PC-9 (cell line): ENCODE data around the gene ZBED4. TPM values are rescaled to one million over a fixed set of nuclear protein-coding genes. Genes with fewer than 3 reads are reported as not detected.

Source experiments
- BruUV-seq: library from RNA; stranded (reverse); fragments of 400-500 nt; replicated peaks from 2 replicates; lab custom pipeline; 2021; lab: Mats Ljungman, UMichigan
- CTCF ChIA-PET: fragments of 300-600 bp; sonication (Branson Sonifier 250); formaldehyde crosslinking; loops from one replicate; lab custom pipeline; 2022; ENCODE audit warnings: antibody characterized with exemption; lab: Charles Lee
- POLR2A ChIA-PET: fragments of 300-600 bp; sonication (Branson Sonifier 250); formaldehyde crosslinking; loops from one replicate; lab custom pipeline; 2022; ENCODE audit warnings: antibody characterized with exemption; ENCODE audit not compliant: unreplicated experiment; lab: Charles Lee
- DNase-seq, 2 experiments: peaks; one replicate each; pipeline versions ENCODE4 v3.0.0 to v3.0.0-alpha.2; 2015 to 2022; ENCODE audit warnings: mixed read lengths in 1 of 2
- H2AFZ ChIP-seq: fragments of 200-600 bp; sonication (generic); 2 replicates; pipeline ENCODE4 v1.8.1; 2017; ENCODE audit warnings: antibody characterized with exemption
- H3F3A ChIP-seq: fragments of 200-600 bp; sonication (generic); 2 replicates; pipeline ENCODE4 v1.8.1; 2017; ENCODE audit warnings: antibody characterized with exemption, mild to moderate bottlenecking, low read depth; ENCODE audit not compliant: insufficient read depth
- H3K27ac ChIP-seq: fragments of 200-600 bp; sonication (generic); 2 replicates; pipeline ENCODE4 v1.6.1; 2016; ENCODE audit warnings: mixed run types
- H3K27me3 ChIP-seq: fragments of 200-600 bp; sonication (generic); 2 replicates; pipeline ENCODE4 v1.6.1; 2016; ENCODE audit warnings: low read depth, mixed run types; ENCODE audit not compliant: insufficient read depth
- H3K36me3 ChIP-seq: fragments of 200-600 bp; sonication (generic); 2 replicates; pipeline ENCODE4 v1.6.1; 2016; ENCODE audit warnings: low read depth, mixed run types
- H3K4me1 ChIP-seq: fragments of 200-600 bp; sonication (generic); replicated peaks from 2 replicates; pipeline ENCODE4 v1.6.1; 2016; ENCODE audit warnings: mixed run types; ENCODE audit not compliant: insufficient read depth
- H3K4me2 ChIP-seq: fragments of 200-600 bp; sonication (generic); 2 replicates; pipeline ENCODE4 v1.6.1; 2017; ENCODE audit warnings: mixed run types
- H3K4me3 ChIP-seq: fragments of 200-600 bp; sonication (generic); 2 replicates; pipeline ENCODE4 v1.6.1; 2016; ENCODE audit warnings: mixed run types
- H3K79me2 ChIP-seq: fragments of 200-600 bp; sonication (generic); 2 replicates; pipeline ENCODE4 v1.6.1; 2017; ENCODE audit warnings: low read depth, mixed run types
- H3K9me2 ChIP-seq: fragments of 200-600 bp; sonication (generic); 2 replicates; pipeline ENCODE4 v1.8.1; 2017; ENCODE audit warnings: mild to moderate bottlenecking; ENCODE audit not compliant: insufficient read depth
- H3K9me3 ChIP-seq: fragments of 200-600 bp; sonication (generic); 2 replicates; pipeline ENCODE4 v1.8.1; 2016; ENCODE audit warnings: low read depth; ENCODE audit not compliant: insufficient read depth
- H4K20me1 ChIP-seq: fragments of 200-600 bp; sonication (generic); 2 replicates; pipeline ENCODE4 v1.8.1; 2017; ENCODE audit not compliant: insufficient read depth
- EZH2 ChIP-seq: fragments of 200-600 bp; sonication (generic); IDR thresholded peaks from 2 replicates; pipeline ENCODE4 v1.8.0; 2017; ENCODE audit warnings: antibody characterized with exemption, low read depth
- intact Hi-C: fragments of 100-400 bp; cut with micrococcal nuclease; formaldehyde crosslinking; loops from one replicate; pipeline ENCODE4 v1.10.0; 2022; ENCODE audit not compliant: unreplicated experiment
- total RNA-seq: library from RNA; stranded (reverse); gene quantifications from 2 replicates; pipeline ENCODE4 v1.2.3, GENCODE V29; 2021
- TF ChIP-seq, protein P1 (sequence below): fragments of 200-600 bp; sonication (generic); conservative IDR thresholded peaks from 2 replicates; pipeline ENCODE4 v1.6.1; 2017; ENCODE audit warnings: mixed run types, antibody characterized with exemption, mild to moderate bottlenecking, moderate library complexity

The ZBED4 gene
- total RNA-seq, 1 experiment from 2014 or later, result 21.4 TPM

- no peaks in the 10 kb centered on the region for H3K9me2 ChIP-seq
- H3K9me3 ChIP-seq, result 0 out of 2 replicates have a peak, but pooled peaks cover 3% of the 10 kb centered on the region
- H2AFZ ChIP-seq, result no peak overlapping the region
- no peaks in the 10 kb centered on the region for H3K27me3 ChIP-seq
- no peak overlapping the region for H3K27ac ChIP-seq
- H3K4me2 ChIP-seq, result no peak overlapping the region
- H3K4me1 ChIP-seq, result no peaks in the 10 kb centered on the region
- peaks cover 53% of the 10 kb centered on the region for H3K79me2 ChIP-seq
- H4K20me1 ChIP-seq, result peaks cover 47% of the 10 kb centered on the region
- no peak overlapping the region for H3K4me3 ChIP-seq
- ChIA-PET POLR2A (no interaction called here), CTCF (no interaction called here)
- no peak for TF ChIP-seq EZH2
- TF ChIP-seq, protein P1, sequence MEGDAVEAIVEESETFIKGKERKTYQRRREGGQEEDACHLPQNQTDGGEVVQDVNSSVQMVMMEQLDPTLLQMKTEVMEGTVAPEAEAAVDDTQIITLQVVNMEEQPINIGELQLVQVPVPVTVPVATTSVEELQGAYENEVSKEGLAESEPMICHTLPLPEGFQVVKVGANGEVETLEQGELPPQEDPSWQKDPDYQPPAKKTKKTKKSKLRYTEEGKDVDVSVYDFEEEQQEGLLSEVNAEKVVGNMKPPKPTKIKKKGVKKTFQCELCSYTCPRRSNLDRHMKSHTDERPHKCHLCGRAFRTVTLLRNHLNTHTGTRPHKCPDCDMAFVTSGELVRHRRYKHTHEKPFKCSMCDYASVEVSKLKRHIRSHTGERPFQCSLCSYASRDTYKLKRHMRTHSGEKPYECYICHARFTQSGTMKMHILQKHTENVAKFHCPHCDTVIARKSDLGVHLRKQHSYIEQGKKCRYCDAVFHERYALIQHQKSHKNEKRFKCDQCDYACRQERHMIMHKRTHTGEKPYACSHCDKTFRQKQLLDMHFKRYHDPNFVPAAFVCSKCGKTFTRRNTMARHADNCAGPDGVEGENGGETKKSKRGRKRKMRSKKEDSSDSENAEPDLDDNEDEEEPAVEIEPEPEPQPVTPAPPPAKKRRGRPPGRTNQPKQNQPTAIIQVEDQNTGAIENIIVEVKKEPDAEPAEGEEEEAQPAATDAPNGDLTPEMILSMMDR, result no peak
- intact Hi-C loops, result no loop called here
- peaks cover 13% of the 10 kb centered on the region; the same call in 1 of the 2 replicates for H3F3A ChIP-seq
- DNase-seq, result no peak
- BruUV-seq, result no TSS peak
- H3K36me3 ChIP-seq, result 0 out of 2 replicates have a peak, but pooled peaks cover 13% of the 10 kb centered on the region
Measured at GRCh38 chr22:49879871-49880270, 26.2 kb downstream of the ZBED4 start.

DNA sequence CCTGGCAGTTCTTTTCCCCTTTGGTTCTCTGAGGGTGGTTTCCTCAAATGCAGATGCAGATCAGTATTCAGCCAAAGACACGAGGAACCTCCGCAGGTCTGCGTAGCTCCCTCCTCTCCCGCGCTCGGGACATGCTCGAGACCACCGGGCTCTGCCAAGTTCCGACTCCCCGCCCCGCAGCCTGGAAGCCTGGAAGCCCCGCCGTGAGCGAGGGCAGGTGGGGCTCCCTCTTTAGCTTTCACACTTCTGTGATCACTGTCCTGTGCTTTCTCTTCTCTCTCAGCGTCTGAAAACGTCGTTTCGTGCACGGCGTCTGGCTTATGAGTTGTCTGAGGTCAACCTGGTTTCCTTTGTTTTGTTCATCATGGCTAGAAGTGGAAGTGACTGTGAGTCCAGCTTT lies 26.6 kb downstream of the ZBED4 start:
- Histone ChIP-seq H4K20me1 (peaks cover 42% of the 10 kb centered on the region), H3K4me1 (no peaks in the 10 kb centered on the region), H3K9me2 (no peaks in the 10 kb centered on the region), H3K27ac (no peak overlapping the region), H3F3A (peaks cover 13% of the 10 kb centered on the region; the same call in 1 of the 2 replicates), H3K79me2 (peaks cover 49% of the 10 kb centered on the region), H2AFZ (no peak overlapping the region), H3K27me3 (no peaks in the 10 kb centered on the region), H3K4me3 (no peak overlapping the region), H3K4me2 (no peak overlapping the region), H3K36me3 (peaks cover 12% of the 10 kb centered on the region; the same call in 1 of the 2 replicates), H3K9me3 (0 out of 2 replicates have a peak, but pooled peaks cover 3% of the 10 kb centered on the region)
- BruUV-seq, result no TSS peak
- intact Hi-C loops, result no loop called here
- TF ChIP-seq EZH2, result no peak
- TF ChIP-seq, protein P1, result no peak
- POLR2A ChIA-PET, result no interaction called here
- CTCF ChIA-PET, result no interaction called here
- DNase-seq, result no peak

DNA sequence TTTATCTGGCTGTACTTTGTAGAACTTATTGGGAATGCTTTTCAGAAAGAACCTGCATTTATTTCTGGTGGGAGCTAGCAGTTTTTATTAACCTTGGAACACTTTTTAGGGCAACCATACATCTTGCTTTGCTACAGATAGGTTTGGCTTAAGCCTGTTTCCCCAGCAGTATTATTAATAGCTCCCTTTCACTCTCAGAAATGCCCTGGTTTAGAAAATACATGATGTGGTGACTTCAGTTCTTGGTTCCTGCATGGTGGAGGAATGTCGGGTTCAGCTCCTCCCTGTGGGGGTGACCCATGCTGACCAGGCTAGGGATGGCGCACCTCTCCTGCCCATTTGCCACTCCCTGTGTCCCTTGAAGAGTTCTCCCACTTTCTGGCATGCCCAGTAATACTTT lies 28.2 kb downstream of the ZBED4 start:
- peaks cover 34% of the 10 kb centered on the region for H3K79me2 ChIP-seq
- H3F3A ChIP-seq, result peaks cover under 1% of the 10 kb centered on the region; the same call in 1 of the 2 replicates
- BruUV-seq, result no TSS peak
- H4K20me1 ChIP-seq, result peaks cover 43% of the 10 kb centered on the region
- no peak for TF ChIP-seq EZH2
- no peak overlapping the region for H3K27ac ChIP-seq
- H3K4me3 ChIP-seq, result no peak overlapping the region
- no peaks in the 10 kb centered on the region for H3K4me1 ChIP-seq
- H3K9me2 ChIP-seq, result no peaks in the 10 kb centered on the region
- no peaks in the 10 kb centered on the region for H3K9me3 ChIP-seq
- peaks cover 14% of the 10 kb centered on the region for H3K36me3 ChIP-seq
- DNase-seq, result no peak
- no peak overlapping the region for H3K4me2 ChIP-seq
- intact Hi-C loops, result no loop called here
- H2AFZ ChIP-seq, result no peak overlapping the region
- POLR2A ChIA-PET, result no interaction called here
- no peaks in the 10 kb centered on the region for H3K27me3 ChIP-seq
- CTCF ChIA-PET, result no interaction called here
